IMR-90 (cell line): Measurements from ENCODE around the gene LNP1. TPM values are rescaled to one million over a fixed set of nuclear protein-coding genes. Genes with fewer than 3 reads are reported as not detected.

ENCODE experiments used
- ATAC-seq: fragments of 200-7000 bp; cut with Tn5 transposase; 2 replicates; pipeline ENCODE4 v1.9.1; 2020; ENCODE audit warnings: low read depth, mild to moderate bottlenecking, moderate library complexity
- BruUV-seq: library from RNA; stranded (reverse); fragments of 400-500 nt; replicated peaks from 2 replicates; lab custom pipeline; 2021; lab: Mats Ljungman, UMichigan
- CTCF ChIA-PET: fragments of 300-600 bp; formaldehyde crosslinking; extraction: SDS; loops from one replicate; lab custom pipeline; 2021; ENCODE audit warnings: antibody characterized with exemption; lab: Yijun Ruan, JAX
- POLR2A ChIA-PET: fragments of 300-600 bp; sonication (Branson Sonifier 250); formaldehyde crosslinking; loops from one replicate; lab custom pipeline; 2022; ENCODE audit warnings: antibody characterized with exemption; ENCODE audit not compliant: unreplicated experiment; lab: Charles Lee
- DNase-seq: peaks from one replicate; pipeline ENCODE4 v3.0.0; 2013
- H2AFZ ChIP-seq: replicated peaks from 2 replicates; pipeline ENCODE3; 2013; ENCODE audit warnings: low read length, mild to moderate bottlenecking; ENCODE audit not compliant: poor library complexity
- H2AK5ac ChIP-seq: 2 replicates; pipeline ENCODE4 v1.6.1; 2013; ENCODE audit warnings: low read depth, low read length, inconsistent platforms
- H2AK9ac ChIP-seq: replicated peaks from 2 replicates; pipeline ENCODE3; 2013; ENCODE audit warnings: mild to moderate bottlenecking, low read depth, low read length, moderate library complexity; ENCODE audit not compliant: poor library complexity
- H2BK120ac ChIP-seq: 2 replicates; pipeline ENCODE4 v1.6.1; 2013; ENCODE audit warnings: low read depth, low read length, inconsistent platforms
- H2BK15ac ChIP-seq: 3 replicates; pipeline ENCODE4 v1.6.1; 2013; ENCODE audit warnings: low read depth, low read length, inconsistent platforms
- H2BK20ac ChIP-seq: 2 replicates; pipeline ENCODE4 v1.6.1; 2013; ENCODE audit warnings: low read depth, mild to moderate bottlenecking, inconsistent platforms, low read length, moderate library complexity
- H2BK5ac ChIP-seq: 2 replicates; pipeline ENCODE4 v1.6.1; 2013; ENCODE audit warnings: mild to moderate bottlenecking, low read depth, low read length, inconsistent platforms; ENCODE audit not compliant: poor library complexity, severe bottlenecking
- H3K14ac ChIP-seq: replicated peaks from 2 replicates; pipeline ENCODE4 v1.6.1; 2013; ENCODE audit warnings: low read depth, low read length, inconsistent platforms
- H3K18ac ChIP-seq: 2 replicates; pipeline ENCODE4 v1.6.1; 2013; ENCODE audit warnings: low read depth, low read length, control low read depth
- H3K23ac ChIP-seq: 2 replicates; pipeline ENCODE4 v1.6.1; 2013; ENCODE audit warnings: low read depth, low read length, inconsistent platforms
- H3K27ac ChIP-seq: 2 replicates; pipeline ENCODE4 v1.5.1; 2013; ENCODE audit warnings: mild to moderate bottlenecking, control low read depth, low read length; ENCODE audit not compliant: insufficient read depth
- H3K27me3 ChIP-seq: 2 replicates; pipeline ENCODE4 v1.6.1; 2013; ENCODE audit warnings: low read length; ENCODE audit not compliant: control insufficient read depth, insufficient read depth
- H3K36me3 ChIP-seq: 2 replicates; pipeline ENCODE4 v1.6.1; 2013; ENCODE audit warnings: low read length, mixed read lengths; ENCODE audit not compliant: control insufficient read depth, insufficient read depth
- H3K4ac ChIP-seq: 2 replicates; pipeline ENCODE4 v1.6.1; 2013; ENCODE audit warnings: low read depth, low read length, inconsistent platforms
- H3K4me1 ChIP-seq: 2 replicates; pipeline ENCODE4 v1.6.1; 2013; ENCODE audit warnings: low read length, mixed read lengths; ENCODE audit not compliant: control insufficient read depth, insufficient read depth
- H3K4me2 ChIP-seq: 2 replicates; pipeline ENCODE4 v1.6.1; 2013; ENCODE audit warnings: low read depth, mild to moderate bottlenecking, control low read depth, low read length, moderate library complexity
- H3K4me3 ChIP-seq: 2 replicates; pipeline ENCODE4 v1.5.1; 2013; ENCODE audit warnings: low read depth, mild to moderate bottlenecking, control low read depth, low read length, moderate library complexity; ENCODE audit not compliant: insufficient read depth
- H3K56ac ChIP-seq: 2 replicates; pipeline ENCODE4 v1.6.1; 2013; ENCODE audit warnings: low read length, inconsistent platforms; ENCODE audit not compliant: insufficient read depth; ENCODE audit errors: extremely low read depth
- H3K79me1 ChIP-seq, 2 experiments: 2 replicates each; pipeline ENCODE4 v1.6.1; 2013; ENCODE audit warnings: low read length in 2 of 2, inconsistent platforms in 1 of 2, low read depth in 1 of 2
- H3K9ac ChIP-seq: 2 replicates; pipeline ENCODE4 v1.6.1; 2013; ENCODE audit warnings: low read depth, low read length, control low read depth
- H3K9me1 ChIP-seq: 2 replicates; pipeline ENCODE4 v1.6.1; 2013; ENCODE audit warnings: low read length, inconsistent platforms; ENCODE audit not compliant: insufficient read depth
- H3K9me3 ChIP-seq: 2 replicates; pipeline ENCODE4 v1.6.1; 2013; ENCODE audit warnings: low read length; ENCODE audit not compliant: control insufficient read depth, insufficient read depth
- H4K20me1 ChIP-seq: 2 replicates; pipeline ENCODE4 v1.6.1; 2013; ENCODE audit warnings: low read length, inconsistent platforms; ENCODE audit not compliant: insufficient read depth
- H4K5ac ChIP-seq: 2 replicates; pipeline ENCODE4 v1.6.1; 2013; ENCODE audit warnings: mild to moderate bottlenecking, low read depth, low read length, control low read depth
- H4K8ac ChIP-seq, 2 experiments: 2 replicates each; pipeline ENCODE4 v1.6.1; 2013; ENCODE audit warnings: low read depth in 2 of 2, low read length in 2 of 2, control low read depth in 1 of 2, inconsistent platforms in 1 of 2
- H4K91ac ChIP-seq: 2 replicates; pipeline ENCODE4 v1.6.1; 2013; ENCODE audit warnings: low read depth, low read length, inconsistent platforms; ENCODE audit not compliant: insufficient read depth
- BHLHE40 ChIP-seq: fragments of 150-350 bp; IDR thresholded peaks from 2 replicates; pipeline ENCODE4 v1.6.1; 2016; ENCODE audit warnings: mild to moderate bottlenecking, low read depth, low read length
- CEBPB ChIP-seq: IDR thresholded peaks from 2 replicates; pipeline ENCODE4 v1.6.1; 2012; ENCODE audit warnings: low read depth, low read length, improper control_type of control experiment
- FOS ChIP-seq: fragments of 150-350 bp; IDR thresholded peaks from 2 replicates; pipeline ENCODE4 v1.6.1; 2016; ENCODE audit warnings: low read depth, low read length
- MAZ ChIP-seq: IDR thresholded peaks from 2 replicates; pipeline ENCODE4 v1.6.1; 2012; ENCODE audit warnings: low read depth, mild to moderate bottlenecking, low read length, improper control_type of control experiment, moderate library complexity, borderline replicate concordance
- MXI1 ChIP-seq: IDR thresholded peaks from 2 replicates; pipeline ENCODE4 v1.6.1; 2012; ENCODE audit warnings: low read depth, mild to moderate bottlenecking, low read length, moderate library complexity, borderline replicate concordance
- NFE2L2 ChIP-seq: fragments of 150-350 bp; IDR thresholded peaks from 2 replicates; pipeline ENCODE4 v1.6.1; 2016; ENCODE audit warnings: low read depth, mild to moderate bottlenecking, low read length
- RCOR1 ChIP-seq: IDR thresholded peaks from 2 replicates; pipeline ENCODE4 v1.6.1; 2012; ENCODE audit warnings: mild to moderate bottlenecking, low read length, improper control_type of control experiment; ENCODE audit not compliant: insufficient replicate concordance
- RFX5 ChIP-seq: IDR thresholded peaks from 2 replicates; pipeline ENCODE4 v1.8.0; 2012; ENCODE audit warnings: low read depth, mild to moderate bottlenecking, low read length, moderate library complexity
- SMC3 ChIP-seq: fragments of 150-350 bp; IDR thresholded peaks from 2 replicates; pipeline ENCODE4 v1.6.1; 2016; ENCODE audit warnings: low read depth, mild to moderate bottlenecking, antibody characterized with exemption, low read length, moderate library complexity
- USF2 ChIP-seq: fragments of 150-350 bp; IDR thresholded peaks from 2 replicates; pipeline ENCODE4 v1.6.1; 2017; ENCODE audit warnings: mild to moderate bottlenecking, antibody characterized with exemption, low read length, low read depth
- WGBS, 2 experiments: methylation state at CpG; one replicate each; pipeline versions ENCODE4 v1.1.5 to v1.1.7; 2013; ENCODE audit warnings: missing lambda C conversion rate in 2 of 2; ENCODE audit not compliant: insufficient read length in 1 of 2; ENCODE audit errors: extremely low coverage in 2 of 2; 5-methylcytosine and 5-hydroxymethylcytosine counted together
- dilution Hi-C: fragments of 300-500 bp; cut with HindIII; formaldehyde crosslinking; loops from one replicate; pipeline ENCODE4 v1.14.3; 2018; ENCODE audit warnings: low sequenced_read_pairs; ENCODE audit not compliant: unreplicated experiment
- in situ Hi-C: fragments of 300-500 bp; cut with MboI; formaldehyde crosslinking; loops from 3 replicates; pipeline ENCODE4 v1.14.3; 2019; ENCODE audit warnings: low sequenced_read_pairs, inconsistent platforms, mixed read lengths
- intact Hi-C: fragments of 100-400 bp; cut with micrococcal nuclease; formaldehyde crosslinking; loops from 2 replicates; pipeline ENCODE4 v1.10.0; 2022
- polyA plus RNA-seq, 3 experiments: library from polyadenylated mRNA; depleted of rRNA; stranded (reverse); fragments of >200 nt; gene quantifications; 2 replicates each; pipeline ENCODE4 v1.2.3, GENCODE V29; 2012; ENCODE audit warnings: low replicate concordance in 1 of 3
- total RNA-seq: library from RNA; depleted of rRNA; stranded (reverse); fragments of >200 nt; gene quantifications from 2 replicates; pipeline ENCODE4 v1.2.3, GENCODE V29; 2012

Gene LNP1
- total and polyA plus RNA-seq, 2 of the 4 experiments (the other 2 are of a cell fraction), result 2.2 to 2.4 TPM

- no peak for ATAC-seq
- dilution Hi-C loops, result no loop called here
- CTCF ChIA-PET, result no interaction called here
- no peak overlapping the region for H4K91ac ChIP-seq
- H3K4me3 ChIP-seq, result no peak overlapping the region
- no peak overlapping the region for H2AK9ac ChIP-seq
- POLR2A ChIA-PET, result no interaction called here
- no peaks in the 10 kb centered on the region for H3K4me1 ChIP-seq
- H3K79me1 ChIP-seq, result peaks cover 10 to 13% of the 10 kb centered on the region in 2 experiments
- no peaks in the 10 kb centered on the region; the same call in 1 of the 2 replicates for H3K9me1 ChIP-seq
- no CpG with 5 or more reads among the region's 2 CpGs for WGBS, 2 experiments
- no peak overlapping the region for H4K8ac ChIP-seq
- no peak overlapping the region for H3K23ac ChIP-seq
- H2BK5ac ChIP-seq, result no peak overlapping the region
- no peak overlapping the region for H3K9ac ChIP-seq
- no peaks in the 10 kb centered on the region for H3K27me3 ChIP-seq
- H2BK20ac ChIP-seq, result no peak overlapping the region
- no peak overlapping the region for H2BK15ac ChIP-seq
- no peak overlapping the region for H4K5ac ChIP-seq
- no peak for DNase-seq
- intact Hi-C loops, result no loop called here
- in situ Hi-C loops, result no loop called here
- TF ChIP-seq MXI1 (no peak), USF2 (no peak), FOS (no peak), RCOR1 (no peak), MAZ (no peak), CEBPB (no peak), RFX5 (no peak), BHLHE40 (no peak), NFE2L2 (no peak), SMC3 (no peak)
- H3K56ac ChIP-seq, result no peak overlapping the region
- H3K27ac ChIP-seq, result no peak overlapping the region
- no TSS peak for BruUV-seq
- H2BK120ac ChIP-seq, result no peak overlapping the region
- H3K4ac ChIP-seq, result no peak overlapping the region
- H3K4me2 ChIP-seq, result no peak overlapping the region
- no peak overlapping the region for H3K14ac ChIP-seq
- H2AK5ac ChIP-seq, result no peak overlapping the region
- H4K20me1 ChIP-seq, result no peaks in the 10 kb centered on the region
- no peak overlapping the region for H3K18ac ChIP-seq
- 0 out of 2 replicates have a peak, but pooled peaks cover 3% of the 10 kb centered on the region for H3K9me3 ChIP-seq
- no peak overlapping the region for H2AFZ ChIP-seq
- H3K36me3 ChIP-seq, result peaks cover 2% of the 10 kb centered on the region; the same call in 1 of the 2 replicates
Observed at GRCh38 chr3:100411091-100411982, 10.0 kb downstream of the LNP1 start.
